ENCODE measurements around the gene FLYWCH1. TPM values are rescaled to one million over a fixed set of nuclear protein-coding genes. Genes with fewer than 3 reads are reported as not detected.

The FLYWCH1 gene
- total and polyA plus RNA-seq, 2 donors (not counting 1 experiment from before 2014, with no cell fraction given): 78.3 to 120 TPM

DNA sequence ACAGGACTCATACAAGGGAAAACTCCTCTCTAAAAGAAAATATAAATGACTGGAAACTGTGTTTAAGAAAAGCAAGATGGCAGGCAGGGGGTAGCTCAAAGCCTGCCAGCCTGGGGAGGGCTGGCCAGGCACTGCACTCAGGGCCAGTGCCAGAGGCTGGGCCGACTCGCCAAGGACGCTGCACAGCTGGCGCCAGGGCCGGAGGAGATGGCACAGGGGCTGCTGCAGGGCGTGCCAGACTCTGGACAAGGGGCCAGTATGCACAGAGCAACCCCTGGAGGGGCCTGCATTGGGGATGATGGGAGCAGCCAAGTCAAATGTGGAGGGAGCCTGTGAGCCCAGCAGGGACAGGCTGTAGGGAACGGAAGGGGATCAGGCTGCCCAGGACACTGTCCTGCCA is 64.5 kb downstream of the FLYWCH1 start:
- Mint-ChIP-seq H3K27ac (no peak overlapping the region), H3K4me1 (peaks cover 7% of the 10 kb centered on the region), H3K27me3 (peaks cover 4% of the 10 kb centered on the region), H3K9me3 (ENCODE audit: insufficient read depth) (no peaks in the 10 kb centered on the region), H3K4me3 (no peak overlapping the region)
- ChIA-PET POLR2A (interaction anchor here (0.5 kb wide), 1 partner anchor 697 kb away, joined by 3 read pairs; no protein-coding TSS in a partner anchor), CTCF (interaction anchor here (1.9 kb wide), 1 partner anchor 9 kb away, joined by 5 read pairs; no protein-coding TSS in a partner anchor)
- intact Hi-C loops (cut with micrococcal nuclease): no loop called here
- H3K9ac ChIP-seq (ENCODE audit: low read length): no peak overlapping the region
- no peak overlapping the region for H3K27ac ChIP-seq (ENCODE audit: low read length in 2 of 2)
- H3K36me3 ChIP-seq (replicated peaks in 1 of 2; ENCODE audit: control extremely low read depth in 1 of 2, control insufficient read depth in 1 of 2, extremely low read depth in 1 of 2, insufficient read depth in 2 of 2, low read length in 1 of 2): no peaks in the 10 kb centered on the region
- DNase-seq: no peak
- TF ChIP-seq, protein P1, sequence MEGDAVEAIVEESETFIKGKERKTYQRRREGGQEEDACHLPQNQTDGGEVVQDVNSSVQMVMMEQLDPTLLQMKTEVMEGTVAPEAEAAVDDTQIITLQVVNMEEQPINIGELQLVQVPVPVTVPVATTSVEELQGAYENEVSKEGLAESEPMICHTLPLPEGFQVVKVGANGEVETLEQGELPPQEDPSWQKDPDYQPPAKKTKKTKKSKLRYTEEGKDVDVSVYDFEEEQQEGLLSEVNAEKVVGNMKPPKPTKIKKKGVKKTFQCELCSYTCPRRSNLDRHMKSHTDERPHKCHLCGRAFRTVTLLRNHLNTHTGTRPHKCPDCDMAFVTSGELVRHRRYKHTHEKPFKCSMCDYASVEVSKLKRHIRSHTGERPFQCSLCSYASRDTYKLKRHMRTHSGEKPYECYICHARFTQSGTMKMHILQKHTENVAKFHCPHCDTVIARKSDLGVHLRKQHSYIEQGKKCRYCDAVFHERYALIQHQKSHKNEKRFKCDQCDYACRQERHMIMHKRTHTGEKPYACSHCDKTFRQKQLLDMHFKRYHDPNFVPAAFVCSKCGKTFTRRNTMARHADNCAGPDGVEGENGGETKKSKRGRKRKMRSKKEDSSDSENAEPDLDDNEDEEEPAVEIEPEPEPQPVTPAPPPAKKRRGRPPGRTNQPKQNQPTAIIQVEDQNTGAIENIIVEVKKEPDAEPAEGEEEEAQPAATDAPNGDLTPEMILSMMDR (IDR thresholded peaks at IDR 0.05): no peak
- no peak for TF ChIP-seq EZH2 (IDR thresholded peaks at IDR 0.05; ENCODE audit: borderline replicate concordance, insufficient read depth, low read depth, low read length, poor library complexity, severe bottlenecking)
- peaks cover 5% of the 10 kb centered on the region for H4K20me1 ChIP-seq (ENCODE audit: control insufficient read depth, insufficient read depth, low read length, poor library complexity, severe bottlenecking)
- no peak overlapping the region for H3K4me2 ChIP-seq (replicated peaks; ENCODE audit: low read depth, low read length, poor library complexity, severe bottlenecking)
- 99% methylated on average over 7 of the region's 7 CpGs for WGBS (ENCODE audit: insufficient coverage)
- no peak overlapping the region for H3K4me3 ChIP-seq (ENCODE audit: control extremely low read depth in 1 of 5, extremely low read depth in 1 of 5, insufficient read depth in 1 of 5, low read depth in 2 of 5, low read length in 4 of 5)
- no peak overlapping the region for H2AFZ ChIP-seq (ENCODE audit: insufficient read depth, low read depth, low read length, poor library complexity, severe bottlenecking)
- no peak for ATAC-seq (ENCODE audit: low read depth)
- peaks cover 10 to 13% of the 10 kb centered on the region in 2 donors for H3K4me1 ChIP-seq (ENCODE audit: control insufficient read depth in 2 of 2, insufficient read depth in 2 of 2, low read length in 2 of 2)
- peaks cover 6% of the 10 kb centered on the region for H3K79me2 ChIP-seq (ENCODE audit: control insufficient read depth, insufficient read depth, low read length)
- H3K9me3 ChIP-seq (ENCODE audit: control extremely low read depth in 1 of 3, control insufficient read depth in 2 of 3, insufficient read depth in 1 of 3, low read length in 2 of 3): no peaks in the 10 kb centered on the region
- peaks cover 0 to 10% (median 1%) of the 10 kb centered on the region in 4 experiments for H3K27me3 ChIP-seq (replicated peaks in 1 of 4; ENCODE audit: control extremely low read depth in 1 of 4, control insufficient read depth in 3 of 4, insufficient read depth in 4 of 4, low read length in 3 of 4)

DNA sequence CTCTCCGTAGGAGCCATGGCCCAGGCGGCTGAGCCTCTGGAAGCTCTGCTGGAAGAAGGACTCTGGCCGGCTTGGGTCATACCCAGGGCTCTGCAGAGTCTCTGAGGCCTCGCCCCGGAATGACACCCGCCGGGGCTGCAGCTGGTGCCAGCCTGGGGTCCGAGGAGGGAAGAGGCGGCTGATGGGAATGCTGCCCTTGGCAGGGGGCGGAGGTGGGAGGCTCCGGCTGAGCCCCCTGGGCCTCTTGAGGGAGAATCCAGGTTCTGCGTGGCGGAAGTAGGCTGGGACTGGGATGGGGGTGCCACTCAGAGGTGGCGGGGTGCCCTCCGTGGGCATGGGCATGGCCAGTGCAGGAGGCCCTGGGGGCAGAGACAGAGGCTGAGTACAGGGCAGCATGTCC is 64.9 kb downstream of the FLYWCH1 start:
- no peak overlapping the region for H3K4me3 Mint-ChIP-seq
- intact Hi-C loops (cut with micrococcal nuclease): no loop called here
- no peak overlapping the region for H3K4me3 ChIP-seq (ENCODE audit: control extremely low read depth in 1 of 5, extremely low read depth in 1 of 5, insufficient read depth in 1 of 5, low read depth in 2 of 5, low read length in 4 of 5)
- peaks cover 6% of the 10 kb centered on the region for H3K79me2 ChIP-seq (ENCODE audit: control insufficient read depth, insufficient read depth, low read length)
- peaks cover 4% of the 10 kb centered on the region for H3K27me3 Mint-ChIP-seq
- no peak for DNase-seq
- no peaks in the 10 kb centered on the region for H3K9me3 Mint-ChIP-seq (ENCODE audit: insufficient read depth)
- H3K27me3 ChIP-seq (replicated peaks in 1 of 4; ENCODE audit: control extremely low read depth in 1 of 4, control insufficient read depth in 3 of 4, insufficient read depth in 4 of 4, low read length in 3 of 4): peaks cover 0 to 10% (median 1%) of the 10 kb centered on the region in 4 experiments
- H3K4me2 ChIP-seq (replicated peaks; ENCODE audit: low read depth, low read length, poor library complexity, severe bottlenecking): no peak overlapping the region
- TF ChIP-seq EZH2 (IDR thresholded peaks at IDR 0.05; ENCODE audit: borderline replicate concordance, insufficient read depth, low read depth, low read length, poor library complexity, severe bottlenecking): no peak
- TF ChIP-seq, protein P1 (IDR thresholded peaks at IDR 0.05): no peak
- no peak overlapping the region for H3K9ac ChIP-seq (ENCODE audit: low read length)
- ATAC-seq (ENCODE audit: low read depth): no peak
- ChIA-PET CTCF (interaction anchor here (1.9 kb wide), 1 partner anchor 9 kb away, joined by 5 read pairs; no protein-coding TSS in a partner anchor), POLR2A (interaction anchor here (0.5 to 0.6 kb wide), 2 partner anchors 66 to 697 kb away, joined by 3 to 4 read pairs; no protein-coding TSS in a partner anchor)
- H3K4me1 ChIP-seq (ENCODE audit: control insufficient read depth in 2 of 2, insufficient read depth in 2 of 2, low read length in 2 of 2): peaks cover 10 to 17% of the 10 kb centered on the region in 2 donors
- peaks cover 8% of the 10 kb centered on the region for H3K4me1 Mint-ChIP-seq
- no peak overlapping the region for H2AFZ ChIP-seq (ENCODE audit: insufficient read depth, low read depth, low read length, poor library complexity, severe bottlenecking)
- no peak overlapping the region for H3K27ac Mint-ChIP-seq
- no peak overlapping the region for H3K27ac ChIP-seq (ENCODE audit: low read length in 2 of 2)
- H3K36me3 ChIP-seq (replicated peaks in 1 of 2; ENCODE audit: control extremely low read depth in 1 of 2, control insufficient read depth in 1 of 2, extremely low read depth in 1 of 2, insufficient read depth in 2 of 2, low read length in 1 of 2): no peaks in the 10 kb centered on the region
- peaks cover 5% of the 10 kb centered on the region for H4K20me1 ChIP-seq (ENCODE audit: control insufficient read depth, insufficient read depth, low read length, poor library complexity, severe bottlenecking)
- over 99% methylated on average over 13 of the region's 15 CpGs for WGBS (ENCODE audit: insufficient coverage)
- no peaks in the 10 kb centered on the region for H3K9me3 ChIP-seq (ENCODE audit: control extremely low read depth in 1 of 3, control insufficient read depth in 2 of 3, insufficient read depth in 1 of 3, low read length in 2 of 3)

Measured in B cell (primary cell).